Measurements from ENCODE around the gene RNF224.

DNA sequence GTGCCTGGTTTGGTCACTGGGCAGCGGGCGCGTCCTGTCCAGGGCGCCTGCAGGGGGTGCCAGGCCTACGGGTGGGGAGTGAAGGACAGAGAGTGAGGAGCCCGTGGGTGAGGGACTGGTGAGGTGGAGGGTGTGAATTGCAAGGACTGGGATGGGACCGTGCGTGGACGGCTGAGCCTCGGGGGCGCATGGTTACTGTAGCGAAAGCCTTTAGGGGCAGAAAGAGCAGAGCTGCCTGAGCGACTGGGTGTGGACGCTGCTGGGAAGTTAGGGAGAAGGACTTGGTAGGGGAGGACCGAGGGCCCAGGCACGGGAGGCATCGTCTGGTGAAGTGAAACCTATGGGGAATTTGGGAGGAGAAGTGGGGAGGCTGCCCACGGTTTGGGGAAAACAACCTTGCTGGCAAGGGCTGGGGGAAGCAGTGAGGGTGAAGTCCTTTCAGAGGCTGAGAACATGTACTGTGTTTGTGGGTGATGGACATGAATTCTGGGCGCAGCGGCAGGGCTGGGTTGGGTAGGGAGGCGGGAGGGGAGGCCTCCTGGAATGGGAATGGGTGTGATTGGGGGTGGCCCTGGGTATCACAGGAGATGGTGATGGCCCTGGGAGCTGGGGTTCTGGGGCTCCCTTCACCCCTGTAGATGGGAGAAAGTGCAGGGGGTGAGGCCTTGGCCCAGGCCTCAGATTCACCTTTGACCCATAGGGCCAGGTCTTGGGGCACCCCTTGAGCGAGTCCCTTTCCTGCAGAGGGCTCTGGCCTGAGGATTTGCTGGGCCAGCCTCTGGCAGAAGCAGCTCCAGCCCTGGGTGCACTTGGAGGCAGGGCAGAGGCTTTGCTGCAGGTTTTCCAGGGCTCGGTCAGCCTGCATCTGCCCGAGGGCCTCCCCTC is 48.5 kb downstream of the RNF224 start:
- no peak for TF ChIP-seq EZH2 (IDR thresholded peaks at IDR 0.05; ENCODE audit: insufficient read depth, low read length)
- TF ChIP-seq, protein P1, sequence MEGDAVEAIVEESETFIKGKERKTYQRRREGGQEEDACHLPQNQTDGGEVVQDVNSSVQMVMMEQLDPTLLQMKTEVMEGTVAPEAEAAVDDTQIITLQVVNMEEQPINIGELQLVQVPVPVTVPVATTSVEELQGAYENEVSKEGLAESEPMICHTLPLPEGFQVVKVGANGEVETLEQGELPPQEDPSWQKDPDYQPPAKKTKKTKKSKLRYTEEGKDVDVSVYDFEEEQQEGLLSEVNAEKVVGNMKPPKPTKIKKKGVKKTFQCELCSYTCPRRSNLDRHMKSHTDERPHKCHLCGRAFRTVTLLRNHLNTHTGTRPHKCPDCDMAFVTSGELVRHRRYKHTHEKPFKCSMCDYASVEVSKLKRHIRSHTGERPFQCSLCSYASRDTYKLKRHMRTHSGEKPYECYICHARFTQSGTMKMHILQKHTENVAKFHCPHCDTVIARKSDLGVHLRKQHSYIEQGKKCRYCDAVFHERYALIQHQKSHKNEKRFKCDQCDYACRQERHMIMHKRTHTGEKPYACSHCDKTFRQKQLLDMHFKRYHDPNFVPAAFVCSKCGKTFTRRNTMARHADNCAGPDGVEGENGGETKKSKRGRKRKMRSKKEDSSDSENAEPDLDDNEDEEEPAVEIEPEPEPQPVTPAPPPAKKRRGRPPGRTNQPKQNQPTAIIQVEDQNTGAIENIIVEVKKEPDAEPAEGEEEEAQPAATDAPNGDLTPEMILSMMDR (IDR thresholded peaks at IDR 0.05; ENCODE audit: insufficient read depth, low read depth, low read length), result no peak
